Measurements from ENCODE around the gene ATP5F1E.

Gene ATP5F1E

GRCh38 chr20:59023616-59024015, 8.5 kb downstream of the ATP5F1E start:
- H3K9ac ChIP-seq (ENCODE audit: low read depth, low read length, poor library complexity, severe bottlenecking): no peak overlapping the region
- H3K4me2 ChIP-seq (ENCODE audit: low read depth, low read length, poor library complexity, severe bottlenecking): no peak overlapping the region
- peaks cover 27% of the 10 kb centered on the region for H3K79me2 ChIP-seq (ENCODE audit: insufficient read depth, low read length)

DNA sequence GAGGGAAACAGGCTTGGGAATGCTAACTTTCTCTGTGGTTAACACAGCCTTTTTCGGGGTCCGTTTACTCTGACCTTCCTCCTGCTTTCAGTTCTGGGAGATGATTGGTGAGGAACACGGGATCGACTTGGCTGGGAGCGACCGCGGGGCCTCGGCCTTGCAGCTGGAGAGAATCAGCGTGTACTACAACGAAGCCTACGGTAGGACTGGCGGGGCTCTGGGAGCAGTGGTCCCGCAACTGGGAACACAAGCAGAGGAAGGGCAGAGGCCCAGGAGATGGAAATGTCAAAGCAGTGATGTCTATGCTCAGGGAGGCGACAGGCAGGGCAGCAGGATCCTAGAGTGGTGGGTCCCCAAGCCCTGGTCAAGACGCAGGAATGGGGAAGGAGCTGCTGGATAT, 9.4 kb downstream of the ATP5F1E start:
- H3K4me2 ChIP-seq (ENCODE audit: low read depth, low read length, poor library complexity, severe bottlenecking): no peak overlapping the region
- no peaks in the 10 kb centered on the region for H3K27me3 ChIP-seq (ENCODE audit: insufficient read depth, low read length, poor library complexity, severe bottlenecking)
- no peaks in the 10 kb centered on the region for H3K9me3 ChIP-seq (ENCODE audit: insufficient read depth, low read depth, low read length)
- no peak overlapping the region for H3K9ac ChIP-seq (ENCODE audit: low read depth, low read length, poor library complexity, severe bottlenecking)
- peaks cover 19% of the 10 kb centered on the region for H3K79me2 ChIP-seq (ENCODE audit: insufficient read depth, low read length)
- no peaks in the 10 kb centered on the region for H3K9me2 ChIP-seq (replicated peaks; ENCODE audit: low read depth, low read length)
- peaks cover 3% of the 10 kb centered on the region for H3K4me1 ChIP-seq (ENCODE audit: insufficient read depth, low read length, poor library complexity, severe bottlenecking)
- TF ChIP-seq EZH2phosphoT487 (IDR thresholded peaks at IDR 0.05; ENCODE audit: borderline replicate concordance): no peak
- peaks cover 3% of the 10 kb centered on the region for H4K20me1 ChIP-seq (ENCODE audit: insufficient read depth, low read length, poor library complexity, severe bottlenecking)
- H3F3A ChIP-seq (ENCODE audit: low read depth): no peaks in the 10 kb centered on the region
- no peak overlapping the region for H3K4me3 ChIP-seq (ENCODE audit: low read length, poor library complexity, severe bottlenecking)
- H3K36me3 ChIP-seq (ENCODE audit: insufficient read depth, low read length): peaks cover 25% of the 10 kb centered on the region
- H2AFZ ChIP-seq (ENCODE audit: low read length): no peak overlapping the region

More at GRCh38 chr20:59023616-59024015, 8.5 kb downstream of the ATP5F1E start:
- H3K27me3 ChIP-seq (ENCODE audit: insufficient read depth, low read length, poor library complexity, severe bottlenecking): no peaks in the 10 kb centered on the region
- H2AFZ ChIP-seq (ENCODE audit: low read length): no peak overlapping the region
- peaks cover 11% of the 10 kb centered on the region for H3K4me1 ChIP-seq (ENCODE audit: insufficient read depth, low read length, poor library complexity, severe bottlenecking)
- H4K20me1 ChIP-seq (ENCODE audit: insufficient read depth, low read length, poor library complexity, severe bottlenecking): peaks cover 12% of the 10 kb centered on the region
- TF ChIP-seq, protein P1, sequence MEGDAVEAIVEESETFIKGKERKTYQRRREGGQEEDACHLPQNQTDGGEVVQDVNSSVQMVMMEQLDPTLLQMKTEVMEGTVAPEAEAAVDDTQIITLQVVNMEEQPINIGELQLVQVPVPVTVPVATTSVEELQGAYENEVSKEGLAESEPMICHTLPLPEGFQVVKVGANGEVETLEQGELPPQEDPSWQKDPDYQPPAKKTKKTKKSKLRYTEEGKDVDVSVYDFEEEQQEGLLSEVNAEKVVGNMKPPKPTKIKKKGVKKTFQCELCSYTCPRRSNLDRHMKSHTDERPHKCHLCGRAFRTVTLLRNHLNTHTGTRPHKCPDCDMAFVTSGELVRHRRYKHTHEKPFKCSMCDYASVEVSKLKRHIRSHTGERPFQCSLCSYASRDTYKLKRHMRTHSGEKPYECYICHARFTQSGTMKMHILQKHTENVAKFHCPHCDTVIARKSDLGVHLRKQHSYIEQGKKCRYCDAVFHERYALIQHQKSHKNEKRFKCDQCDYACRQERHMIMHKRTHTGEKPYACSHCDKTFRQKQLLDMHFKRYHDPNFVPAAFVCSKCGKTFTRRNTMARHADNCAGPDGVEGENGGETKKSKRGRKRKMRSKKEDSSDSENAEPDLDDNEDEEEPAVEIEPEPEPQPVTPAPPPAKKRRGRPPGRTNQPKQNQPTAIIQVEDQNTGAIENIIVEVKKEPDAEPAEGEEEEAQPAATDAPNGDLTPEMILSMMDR (conservative IDR thresholded peaks at IDR 0.05; ENCODE audit: low read length): no peak
- TF ChIP-seq EZH2phosphoT487 (IDR thresholded peaks at IDR 0.05; ENCODE audit: borderline replicate concordance): no peak
- H3K9me2 ChIP-seq (replicated peaks; ENCODE audit: low read depth, low read length): no peaks in the 10 kb centered on the region
- H3K9me3 ChIP-seq (ENCODE audit: insufficient read depth, low read depth, low read length): no peaks in the 10 kb centered on the region
- no peaks in the 10 kb centered on the region for H3F3A ChIP-seq (ENCODE audit: low read depth)
- no peak overlapping the region for H3K4me3 ChIP-seq (ENCODE audit: low read length, poor library complexity, severe bottlenecking)
- peaks cover 32% of the 10 kb centered on the region for H3K36me3 ChIP-seq (ENCODE audit: insufficient read depth, low read length)

GRCh38 chr20:59020938-59021551, 11.1 kb downstream of the ATP5F1E start:
- Histone ChIP-seq H3K9me2 (replicated peaks; ENCODE audit: low read depth, low read length) (no peaks in the 10 kb centered on the region), H3K36me3 (ENCODE audit: insufficient read depth, low read length) (peaks cover 13% of the 10 kb centered on the region; the same call in 1 of the 2 replicates), H3K9ac (ENCODE audit: low read depth, low read length, poor library complexity, severe bottlenecking) (no peak overlapping the region), H3K9me3 (ENCODE audit: insufficient read depth, low read depth, low read length) (no peaks in the 10 kb centered on the region), H3K27me3 (ENCODE audit: insufficient read depth, low read length, poor library complexity, severe bottlenecking) (no peaks in the 10 kb centered on the region), H3F3A (ENCODE audit: low read depth) (no peaks in the 10 kb centered on the region), H3K4me1 (ENCODE audit: insufficient read depth, low read length, poor library complexity, severe bottlenecking) (peaks cover 6% of the 10 kb centered on the region), H4K20me1 (ENCODE audit: insufficient read depth, low read length, poor library complexity, severe bottlenecking) (no peaks in the 10 kb centered on the region), H3K4me2 (ENCODE audit: low read depth, low read length, poor library complexity, severe bottlenecking) (no peak overlapping the region), H3K4me3 (ENCODE audit: low read length, poor library complexity, severe bottlenecking) (no peak overlapping the region), H3K79me2 (ENCODE audit: insufficient read depth, low read length) (peaks cover 5% of the 10 kb centered on the region; the same call in 1 of the 2 replicates), H2AFZ (ENCODE audit: low read length) (no peak overlapping the region)
- TF ChIP-seq, protein P1 (conservative IDR thresholded peaks at IDR 0.05; ENCODE audit: low read length): no peak
- no peak for TF ChIP-seq EZH2phosphoT487 (IDR thresholded peaks at IDR 0.05; ENCODE audit: borderline replicate concordance)

DNA sequence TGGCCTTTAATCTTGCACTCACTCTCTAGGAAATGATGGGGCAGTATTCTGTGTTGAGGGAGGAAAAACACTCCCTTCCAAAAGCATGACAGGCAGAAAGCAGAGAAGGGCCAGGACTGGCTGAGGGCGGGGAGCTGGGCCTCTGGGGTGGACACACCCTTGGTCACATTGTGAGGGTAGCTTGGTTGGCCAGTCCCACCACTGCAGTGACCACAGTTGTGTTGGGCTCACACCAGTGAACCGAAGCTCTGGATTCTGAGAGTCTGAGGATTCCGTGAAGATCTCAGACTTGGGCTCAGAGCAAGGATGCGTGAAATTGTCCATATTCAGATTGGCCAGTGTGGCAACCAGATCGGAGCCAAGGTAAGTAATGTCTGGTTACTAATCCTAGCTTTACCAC, 12.9 kb downstream of the ATP5F1E start, which contains the start of gene TUBB1:
TSS of gene TUBB1 (plus strand) at position 213 of the 400 bp plus-strand sequence. CDS start at position 307, 94 bp downstream.
- Histone ChIP-seq H4K20me1 (ENCODE audit: insufficient read depth, low read length, poor library complexity, severe bottlenecking) (no peaks in the 10 kb centered on the region), H3K4me3 (ENCODE audit: low read length, poor library complexity, severe bottlenecking) (no peak within 1 kb of the TSS), H2AFZ (ENCODE audit: low read length) (no peak within 1 kb of the TSS), H3K9me2 (replicated peaks; ENCODE audit: low read depth, low read length) (no peaks in the 10 kb centered on the region), H3K9me3 (ENCODE audit: insufficient read depth, low read depth, low read length) (no peaks in the 10 kb centered on the region), H3K36me3 (ENCODE audit: insufficient read depth, low read length) (peaks cover 6% of the 10 kb centered on the region; the same call in 1 of the 2 replicates), H3K27me3 (ENCODE audit: insufficient read depth, low read length, poor library complexity, severe bottlenecking) (no peaks in the 10 kb centered on the region), H3K79me2 (ENCODE audit: insufficient read depth, low read length) (no peaks in the 10 kb centered on the region), H3K9ac (ENCODE audit: low read depth, low read length, poor library complexity, severe bottlenecking) (no peak within 1 kb of the TSS), H3F3A (ENCODE audit: low read depth) (no peaks in the 10 kb centered on the region), H3K4me2 (ENCODE audit: low read depth, low read length, poor library complexity, severe bottlenecking) (no peak within 1 kb of the TSS), H3K4me1 (ENCODE audit: insufficient read depth, low read length, poor library complexity, severe bottlenecking) (peaks cover 7% of the 10 kb centered on the region)
- TF ChIP-seq, protein P1 (conservative IDR thresholded peaks at IDR 0.05; ENCODE audit: low read length): no peak
- TF ChIP-seq EZH2phosphoT487 (IDR thresholded peaks at IDR 0.05; ENCODE audit: borderline replicate concordance): no peak
